Esophagus squamous epithelium (tissue), 4 donors: ENCODE data around the gene TPM2.

Experiments used
- CTCF ChIP-seq, 6 experiments: fragments of 450-650 bp in 4 of 6; fragments of 200-600 bp in 2 of 6; sonication (generic) in 2 of 6; IDR thresholded peaks; one replicate each; pipeline ENCODE4 v1.5.1; 2016 to 2019; ENCODE audit warnings: antibody characterized with exemption in 6 of 6, mild to moderate bottlenecking in 4 of 6, moderate library complexity in 4 of 6
- POLR2A ChIP-seq, 4 donors: fragments of 450-650 bp; IDR thresholded peaks; one replicate each; pipeline ENCODE4 v1.6.1; 2017; ENCODE audit warnings: antibody characterized with exemption in 4 of 4, mild to moderate bottlenecking in 4 of 4, moderate library complexity in 3 of 4

GRCh38 chr9:35738186-35738585 lies 48.5 kb upstream of the TPM2 start:
- no peak for TF ChIP-seq POLR2A (IDR thresholded peaks at IDR 0.05)
- no peak for TF ChIP-seq CTCF (IDR thresholded peaks at IDR 0.05)
